LNCaP clone FGC (cell line): Measurements from ENCODE around the gene CENATAC.
"Not testable (repeated sequence)": the region's sequence is repeated elsewhere in the genome, so short reads cannot be mapped to it uniquely, and the experiment has no call there.

Source experiments
- DNase-seq: peaks from one replicate; pipeline ENCODE4 v3.0.0-alpha.2; 2011; ENCODE audit warnings: low read depth
- H3K4me3 ChIP-seq: 2 replicates; pipeline ENCODE4 v1.5.1; 2011; ENCODE audit warnings: mild to moderate bottlenecking, low read depth, low read length, control low read depth
- TF ChIP-seq, protein P1 (sequence below): IDR thresholded peaks from 2 replicates; pipeline ENCODE4 v1.5.1; 2012; ENCODE audit warnings: mild to moderate bottlenecking; ENCODE audit not compliant: control insufficient read depth, insufficient read depth; ENCODE audit errors: extremely low read depth

CENATAC gene

GRCh38 chr11:118997627-118998387, at the start of gene CENATAC:
Gene CENATAC (plus strand): TSS chr11:118998138. CDS start chr11:118998198, 60 bp downstream.
- H3K4me3 ChIP-seq: peak within 1 kb of the TSS; percentile 80
- peak; percentile 70 for DNase-seq
- TF ChIP-seq, protein P1, sequence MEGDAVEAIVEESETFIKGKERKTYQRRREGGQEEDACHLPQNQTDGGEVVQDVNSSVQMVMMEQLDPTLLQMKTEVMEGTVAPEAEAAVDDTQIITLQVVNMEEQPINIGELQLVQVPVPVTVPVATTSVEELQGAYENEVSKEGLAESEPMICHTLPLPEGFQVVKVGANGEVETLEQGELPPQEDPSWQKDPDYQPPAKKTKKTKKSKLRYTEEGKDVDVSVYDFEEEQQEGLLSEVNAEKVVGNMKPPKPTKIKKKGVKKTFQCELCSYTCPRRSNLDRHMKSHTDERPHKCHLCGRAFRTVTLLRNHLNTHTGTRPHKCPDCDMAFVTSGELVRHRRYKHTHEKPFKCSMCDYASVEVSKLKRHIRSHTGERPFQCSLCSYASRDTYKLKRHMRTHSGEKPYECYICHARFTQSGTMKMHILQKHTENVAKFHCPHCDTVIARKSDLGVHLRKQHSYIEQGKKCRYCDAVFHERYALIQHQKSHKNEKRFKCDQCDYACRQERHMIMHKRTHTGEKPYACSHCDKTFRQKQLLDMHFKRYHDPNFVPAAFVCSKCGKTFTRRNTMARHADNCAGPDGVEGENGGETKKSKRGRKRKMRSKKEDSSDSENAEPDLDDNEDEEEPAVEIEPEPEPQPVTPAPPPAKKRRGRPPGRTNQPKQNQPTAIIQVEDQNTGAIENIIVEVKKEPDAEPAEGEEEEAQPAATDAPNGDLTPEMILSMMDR: 0 out of 2 replicates have a peak, but pooled peaks have one; percentile 8

DNA sequence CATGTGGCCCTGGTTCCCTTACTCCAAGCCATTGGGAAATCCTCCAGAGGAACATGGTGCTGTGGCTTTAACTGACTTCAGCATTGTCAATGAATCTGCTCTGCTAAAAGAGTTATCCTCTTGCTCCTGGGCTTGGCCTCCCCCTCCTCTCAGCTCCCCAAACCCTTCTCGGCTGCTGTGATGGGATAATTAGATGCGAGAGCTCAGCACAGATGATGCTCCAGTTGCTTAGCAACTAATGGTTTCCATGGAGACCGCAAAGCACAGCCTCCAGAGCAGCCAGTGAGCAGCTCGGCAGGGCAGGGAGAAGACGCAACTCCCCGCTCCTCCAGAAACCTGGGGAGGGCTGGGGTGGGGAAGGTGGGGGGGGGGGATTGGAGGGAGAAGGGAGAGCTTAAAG, 44.7 kb upstream of the CENATAC start:
- TF ChIP-seq, protein P1: no peak
- DNase-seq: no peak
- H3K4me3 ChIP-seq: no peak overlapping the region

- not testable (repeated sequence) for H3K4me3 ChIP-seq, DNase-seq
These were observed 44.0 kb upstream of the CENATAC start for GRCh38 chr11:118953976-118954375.

DNA sequence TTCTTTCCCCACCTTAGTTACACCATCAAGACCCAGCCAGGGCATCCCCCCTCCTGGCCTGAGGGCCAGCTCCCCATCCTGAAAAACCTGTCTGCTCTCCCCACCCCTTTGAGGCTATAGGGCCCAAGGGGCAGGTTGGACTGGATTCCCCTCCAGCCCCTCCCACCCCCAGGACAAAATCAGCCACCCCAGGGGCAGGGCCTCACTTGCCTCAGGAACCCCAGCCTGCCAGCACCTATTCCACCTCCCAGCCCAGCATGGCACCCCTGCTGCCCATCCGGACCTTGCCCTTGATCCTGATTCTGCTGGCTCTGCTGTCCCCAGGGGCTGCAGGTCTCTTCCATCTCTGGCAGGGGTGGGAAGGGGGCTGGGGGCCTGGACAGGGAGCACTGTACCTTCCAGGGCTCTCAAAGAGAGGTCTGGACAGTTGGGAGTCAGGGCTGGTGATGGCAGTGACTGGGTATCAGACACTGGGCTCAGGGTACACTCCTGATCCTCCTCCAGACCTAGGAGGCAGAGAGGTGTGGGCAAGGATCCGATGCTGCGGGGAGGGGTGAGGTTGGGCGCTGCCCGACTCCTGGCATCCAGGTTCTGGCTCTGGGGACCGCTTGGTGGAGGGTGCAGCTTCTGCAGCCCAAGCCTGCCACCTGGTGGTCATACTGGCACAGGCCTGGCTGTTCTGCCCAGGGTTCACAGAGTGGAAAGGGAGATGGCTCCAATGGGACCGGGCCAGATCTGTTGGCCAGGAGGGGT, 41.7 kb upstream of the CENATAC start, which contains the start of gene UPK2:
Gene UPK2 (plus strand): TSS at position 205 of the 753 bp plus-strand sequence. CDS start 53 bp downstream, at position 258.
- peak; percentile 49 for DNase-seq
- TF ChIP-seq, protein P1: peak; percentile 98
- no peak within 1 kb of the TSS for H3K4me3 ChIP-seq

GRCh38 chr11:118956847-118957469, 41.0 kb upstream of the CENATAC start:
- TF ChIP-seq, protein P1: no peak
- DNase-seq: no peak
- no peak overlapping the region for H3K4me3 ChIP-seq

DNA sequence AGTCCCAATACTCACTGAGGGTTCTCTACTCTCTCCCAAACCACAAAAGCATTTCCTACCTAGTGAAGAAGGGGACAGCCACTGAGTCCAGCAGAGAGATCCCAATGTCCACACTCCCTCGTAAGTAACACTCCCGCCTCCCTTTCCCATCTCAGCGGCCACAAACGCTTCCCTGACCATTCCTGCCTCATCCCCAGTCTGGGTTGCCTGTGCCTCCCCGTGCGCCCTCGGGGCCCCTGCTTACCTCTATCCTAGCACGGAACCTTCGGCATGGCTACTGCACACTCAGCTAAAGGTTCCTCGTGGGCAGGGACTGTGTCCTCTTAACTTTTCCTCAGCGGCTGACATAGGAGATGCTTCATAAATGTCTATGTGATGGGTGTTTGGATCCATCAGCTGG, 40.4 kb upstream of the CENATAC start:
- TF ChIP-seq, protein P1: no peak
- no peak for DNase-seq
- no peak overlapping the region for H3K4me3 ChIP-seq

DNA sequence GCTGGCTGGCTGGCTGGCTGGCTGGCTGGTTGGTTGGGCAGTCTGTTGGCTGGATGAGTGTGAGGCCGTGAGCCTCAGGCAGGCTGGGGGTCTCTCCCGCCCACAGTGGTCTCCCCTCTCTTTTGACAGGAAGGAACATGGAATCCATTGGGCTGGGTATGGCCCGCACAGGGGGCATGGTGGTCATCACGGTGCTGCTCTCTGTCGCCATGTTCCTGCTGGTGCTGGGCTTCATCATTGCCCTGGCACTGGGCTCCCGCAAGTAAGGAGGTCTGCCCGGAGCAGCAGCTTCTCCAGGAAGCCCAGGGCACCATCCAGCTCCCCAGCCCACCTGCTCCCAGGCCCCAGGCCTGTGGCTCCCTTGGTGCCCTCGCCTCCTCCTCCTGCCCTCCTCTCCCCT, 40.0 kb upstream of the CENATAC start:
- TF ChIP-seq, protein P1: no peak
- DNase-seq: no peak

More for the DNA sequence above, 40.0 kb upstream of the CENATAC start:
- H3K4me3 ChIP-seq: no peak overlapping the region
